Measurements from ENCODE around the gene SUCO.

SUCO gene

GRCh38 chr1:172517545-172517944 is 15.4 kb upstream of the SUCO start:
- DNase-seq (ENCODE audit: low read depth): no peak

DNA sequence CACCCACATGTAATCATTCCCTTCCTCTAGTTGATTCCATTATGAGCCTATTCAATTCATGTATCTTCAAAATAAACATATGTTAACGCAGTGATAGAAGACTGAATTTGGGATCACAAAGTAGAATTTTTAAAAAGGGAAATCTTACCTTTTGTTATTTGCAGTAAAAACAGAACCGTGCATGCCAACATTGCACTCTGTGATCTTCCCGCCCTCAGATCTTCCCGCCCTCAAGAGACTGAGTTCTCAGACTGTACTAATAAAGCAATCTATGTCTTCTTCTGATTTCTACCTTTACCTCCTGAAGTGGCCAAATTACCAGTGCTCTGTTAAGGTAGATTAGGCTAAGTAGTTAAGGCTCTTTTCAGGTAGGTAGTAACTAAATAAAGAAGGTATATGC is 3.6 kb upstream of the SUCO start:
- DNase-seq (ENCODE audit: low read depth): no peak

DNA sequence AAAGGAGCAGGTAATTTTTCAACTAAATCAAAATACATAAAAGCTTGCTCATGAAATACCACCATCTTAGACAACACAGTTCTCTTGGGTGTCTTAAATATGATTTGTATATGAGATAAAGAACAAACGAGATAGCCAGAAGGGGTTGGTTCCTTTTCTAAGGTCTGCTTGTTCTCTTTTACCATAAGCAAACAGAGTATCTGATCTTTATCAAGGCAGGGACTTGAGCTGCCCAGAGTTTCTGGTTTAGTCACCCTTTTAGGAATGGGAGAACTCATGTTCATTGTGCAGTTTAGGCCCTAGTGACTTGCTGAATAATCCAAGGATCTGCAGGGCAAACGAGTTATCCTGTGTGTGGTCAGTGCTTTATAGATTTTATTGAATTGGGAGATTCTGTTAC is 3.0 kb upstream of the SUCO start:
- DNase-seq (ENCODE audit: low read depth): no peak

DNA sequence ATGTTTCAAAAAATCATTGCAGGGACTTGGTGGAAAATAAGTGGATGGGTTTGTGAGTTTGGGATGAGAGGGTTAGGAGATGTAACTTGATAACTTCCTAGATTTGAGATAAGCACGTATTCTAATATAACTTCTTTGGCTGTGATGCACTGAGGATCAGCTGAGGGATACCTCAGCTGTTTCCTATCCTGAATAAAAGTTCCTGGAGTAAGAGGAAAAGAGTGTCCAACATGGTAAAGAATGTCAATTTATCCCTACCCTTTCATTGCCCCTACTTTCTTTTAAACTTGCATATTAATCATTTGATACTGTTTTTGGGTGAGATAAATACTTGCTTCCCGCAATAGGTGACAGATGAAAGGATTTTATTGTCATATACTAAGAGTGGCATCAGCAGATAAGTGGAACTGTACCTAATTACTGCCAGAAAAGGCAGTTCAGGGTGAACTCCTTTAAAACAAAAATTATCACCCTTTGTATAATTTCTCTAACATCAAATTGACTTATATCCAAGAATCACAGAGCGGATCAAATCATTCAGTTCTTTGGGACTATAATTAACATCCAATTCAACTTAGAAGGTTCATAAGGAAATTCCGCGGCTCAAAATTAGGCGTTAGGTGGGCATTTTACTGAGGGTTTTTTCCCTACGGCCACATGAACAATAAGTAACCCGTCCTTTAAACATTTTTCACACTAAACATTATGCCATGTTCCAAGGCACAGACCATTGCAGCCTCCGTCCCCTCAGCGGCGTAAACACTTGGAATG is 1.4 kb upstream of the SUCO start:
- DNase-seq (ENCODE audit: low read depth): no peak

DNA sequence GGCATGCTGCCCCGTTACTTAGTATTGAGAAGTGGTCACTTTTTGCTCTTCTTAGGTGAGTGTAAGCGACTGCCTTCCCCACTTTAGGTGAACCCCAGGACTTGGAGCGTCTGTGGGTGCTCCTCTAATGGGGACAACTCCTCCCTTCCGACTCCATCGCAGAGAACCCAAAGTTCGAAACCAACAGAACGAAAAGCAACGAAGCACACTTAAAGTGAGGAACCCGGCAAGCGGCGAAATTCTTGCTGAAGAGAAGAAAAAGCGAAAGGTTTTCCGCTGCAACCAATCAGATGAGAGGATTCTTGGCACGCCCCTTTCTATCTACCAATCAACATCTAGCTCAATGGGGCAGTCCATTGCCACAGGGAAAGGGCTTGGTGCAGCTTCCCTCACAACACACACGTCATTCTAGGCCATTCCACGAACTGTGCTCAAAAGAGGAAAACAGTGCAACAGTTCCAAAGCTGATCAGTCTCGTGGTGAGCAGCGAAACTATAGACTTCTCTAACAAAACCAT is 709 bp upstream of the SUCO start:
- peak; percentile 98 for DNase-seq (ENCODE audit: low read depth)

GRCh38 chr1:172533513-172534151 is 682 bp downstream of the SUCO start:
- DNase-seq (ENCODE audit: low read depth): no peak

DNA sequence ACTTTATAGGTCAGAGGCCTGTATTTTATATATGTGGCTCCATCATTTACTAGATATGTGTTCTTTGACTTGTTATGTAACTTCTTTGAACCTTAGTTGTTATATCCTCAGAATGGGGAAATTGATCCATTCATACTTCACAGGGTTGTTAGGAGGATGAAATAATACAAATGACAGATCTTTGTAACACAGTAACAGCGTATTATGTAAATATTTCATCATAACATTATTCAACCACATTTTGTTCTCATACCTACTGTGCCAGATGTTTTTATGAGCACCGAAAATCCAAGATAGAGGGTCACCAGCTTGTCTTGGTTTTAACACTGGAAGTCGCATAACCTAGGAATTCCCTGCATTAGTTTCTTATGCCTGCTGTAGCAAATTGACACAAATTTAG is 3.3 kb downstream of the SUCO start:
- DNase-seq (ENCODE audit: low read depth): no peak

GRCh38 chr1:172537366-172537765 is 4.4 kb downstream of the SUCO start:
- DNase-seq (ENCODE audit: low read depth): no peak

DNA sequence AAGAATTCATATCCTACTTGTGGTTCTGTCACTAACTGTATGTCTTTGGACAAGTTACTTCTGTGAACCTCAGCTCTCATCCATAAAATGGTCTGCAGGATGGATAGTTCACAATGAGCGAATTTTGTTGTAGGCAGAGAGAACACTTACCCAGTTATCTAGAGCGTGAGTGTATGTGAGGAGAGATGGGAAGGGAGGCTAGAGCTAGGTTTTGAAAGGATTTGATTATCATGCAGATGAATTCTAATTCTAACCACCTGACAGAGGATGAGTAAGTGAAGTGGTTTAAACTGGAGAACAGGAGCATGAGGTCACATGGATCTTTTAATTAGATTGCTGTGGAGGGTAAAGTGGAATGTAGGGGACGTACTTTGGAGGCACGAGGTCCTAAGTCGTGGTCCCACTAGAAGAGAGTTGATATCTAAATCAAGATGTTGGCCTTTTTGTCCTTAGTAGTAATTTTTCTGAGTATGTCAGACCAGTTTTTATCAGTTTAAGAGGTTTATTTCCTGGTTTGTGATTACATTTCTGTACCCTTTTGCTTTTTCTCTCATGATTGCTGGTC is 5.0 kb downstream of the SUCO start:
- no peak for DNase-seq (ENCODE audit: low read depth)

- DNase-seq (ENCODE audit: low read depth): no peak
These were observed 7.7 kb downstream of the SUCO start for GRCh38 chr1:172540635-172541034.

DNA sequence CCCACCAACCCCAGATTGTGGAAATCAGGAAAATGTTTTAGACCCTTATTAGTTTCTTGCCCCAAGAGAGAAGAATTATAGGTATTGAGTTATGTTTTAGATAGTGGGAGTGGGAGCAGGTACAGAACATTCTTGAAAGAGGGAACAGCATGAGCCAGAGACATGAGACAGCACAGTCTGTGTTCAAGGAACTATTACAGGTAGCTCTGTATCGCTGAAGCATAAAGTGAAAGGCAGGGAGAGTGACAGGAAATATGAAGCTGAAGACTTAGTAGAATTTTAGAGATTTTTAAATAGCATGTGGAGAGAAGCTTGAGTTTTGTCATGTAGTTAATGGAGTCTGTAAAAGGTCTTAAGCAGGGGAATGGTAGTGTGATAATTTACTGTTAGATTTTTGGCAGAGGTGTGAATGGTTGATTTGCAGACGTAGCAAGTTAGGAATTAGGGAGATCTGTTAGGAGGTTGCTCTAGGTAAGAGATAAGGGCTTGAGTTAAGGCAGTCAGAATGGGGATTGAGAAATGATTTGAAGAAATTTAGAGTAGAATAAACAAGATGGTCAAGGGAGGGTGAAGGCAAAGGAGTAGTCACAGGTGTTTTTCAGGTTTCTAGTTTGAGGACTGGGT is 11.6 kb downstream of the SUCO start:
- no peak for DNase-seq (ENCODE audit: low read depth)

GRCh38 chr1:172545396-172546004 is 12.6 kb downstream of the SUCO start:
- DNase-seq (ENCODE audit: low read depth): no peak

GRCh38 chr1:172547071-172547470 is 14.1 kb downstream of the SUCO start:
- no peak for DNase-seq (ENCODE audit: low read depth)

DNA sequence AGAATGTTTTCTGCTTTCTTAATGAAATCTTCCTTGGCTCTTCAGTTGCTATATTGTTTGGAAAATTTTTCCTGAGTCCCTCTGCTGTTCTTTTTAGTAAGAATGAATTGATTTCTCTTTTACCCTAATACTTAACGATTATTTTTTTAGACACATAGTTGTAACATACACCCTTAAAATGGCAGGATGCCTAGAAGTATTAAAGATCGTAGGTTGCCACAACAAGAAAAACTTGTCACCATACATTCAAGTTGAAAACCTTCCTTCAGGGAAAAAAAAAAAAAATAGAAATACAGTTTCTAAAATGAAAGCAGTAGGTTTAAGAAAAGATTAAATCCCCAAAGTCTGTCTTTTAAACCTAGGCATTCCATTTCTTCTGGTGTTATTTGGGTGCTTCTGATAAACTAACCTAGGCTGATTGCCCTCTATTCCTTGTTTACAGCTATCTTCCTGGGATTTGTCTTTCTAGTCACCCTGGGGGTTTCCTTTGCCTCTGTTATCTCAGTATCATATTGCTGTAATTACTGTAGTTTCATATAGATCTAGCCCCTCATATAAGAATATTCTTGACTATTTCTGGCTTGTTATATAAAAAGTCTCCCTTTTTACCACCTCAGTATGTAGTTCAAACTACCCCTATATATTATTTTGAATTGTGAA is 16.8 kb downstream of the SUCO start:
- DNase-seq (ENCODE audit: low read depth): no peak

- no peak for DNase-seq (ENCODE audit: low read depth)
These were observed 18.3 kb downstream of the SUCO start for GRCh38 chr1:172551279-172551678.

DNA sequence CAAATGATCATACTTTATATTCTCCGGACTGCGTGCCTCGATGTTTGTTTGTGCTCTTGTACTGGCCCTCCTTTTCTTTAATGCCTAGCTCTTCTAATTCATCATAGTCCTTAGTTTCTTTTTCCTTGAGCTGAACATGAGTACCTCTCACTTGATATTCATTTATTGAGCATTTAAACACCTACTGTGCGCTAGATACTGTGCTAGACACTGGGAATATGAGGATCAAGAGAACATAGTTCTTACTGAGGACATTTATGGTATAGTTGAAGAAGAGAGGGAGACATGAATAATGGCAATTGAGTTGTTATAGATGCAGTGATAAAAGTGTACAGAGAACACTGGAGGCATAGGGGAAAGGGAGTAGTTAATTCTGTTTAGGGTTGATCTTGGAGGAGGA is 22.0 kb downstream of the SUCO start:
- DNase-seq (ENCODE audit: low read depth): no peak

- no peak for DNase-seq (ENCODE audit: low read depth)
These were observed 23.5 kb downstream of the SUCO start for GRCh38 chr1:172556461-172556860.

- no peak for DNase-seq (ENCODE audit: low read depth)
These were observed 24.3 kb downstream of the SUCO start for GRCh38 chr1:172557270-172557669.

- no peak for DNase-seq (ENCODE audit: low read depth)
These were observed 26.7 kb downstream of the SUCO start for GRCh38 chr1:172559572-172560210.

DNA sequence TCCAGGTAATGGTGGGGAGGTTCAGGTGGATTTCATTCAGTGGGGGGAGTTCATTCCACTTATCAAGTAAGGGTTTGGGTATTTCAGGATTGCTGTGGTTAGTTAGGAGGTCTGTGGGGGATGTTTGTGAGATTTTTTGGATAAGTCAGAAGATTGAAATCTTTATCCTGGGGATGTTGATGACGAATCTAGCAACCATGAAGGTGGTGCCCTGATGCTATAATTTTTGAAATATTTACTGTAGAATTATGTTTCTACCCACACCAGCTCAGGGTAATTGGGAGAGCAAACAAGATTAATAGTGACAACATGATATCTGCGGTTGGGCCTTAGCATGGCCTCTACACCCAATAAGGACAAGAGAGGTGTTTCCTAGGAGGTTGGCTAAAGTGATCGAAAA is 28.3 kb downstream of the SUCO start:
- DNase-seq (ENCODE audit: low read depth): no peak

GRCh38 chr1:172566196-172566997 is 33.4 kb downstream of the SUCO start:
- DNase-seq (ENCODE audit: low read depth): no peak
